ENCODE measurements around the gene SOAT1. TPM values are rescaled to one million over a fixed set of nuclear protein-coding genes. Genes with fewer than 3 reads are reported as not detected.

Gene SOAT1
- total RNA-seq, 2 donors from 2014 or later = 36.1 to 37.9 TPM

DNA sequence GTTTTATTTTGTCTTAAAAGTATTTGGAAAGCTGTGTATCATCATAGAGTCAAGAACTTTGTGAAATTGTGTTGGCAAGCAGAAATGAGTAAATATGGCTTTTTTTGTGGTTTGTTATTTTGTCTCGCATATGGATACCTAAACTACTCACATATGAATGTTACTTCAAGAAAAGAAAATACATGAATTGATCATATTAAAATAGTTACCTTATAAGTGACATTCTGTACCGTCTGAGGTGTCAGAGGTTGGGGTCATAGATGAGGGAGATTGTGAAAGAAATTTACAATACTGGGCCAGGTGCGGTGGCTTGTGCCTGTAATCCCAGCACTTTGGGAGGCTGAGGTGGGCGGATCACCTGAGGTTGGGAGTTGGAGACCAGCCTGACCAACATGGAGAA, 40.8 kb downstream of the SOAT1 start:
- intact Hi-C loops (cut with DNase I) = no loop called here
- Histone ChIP-seq H3K36me3 (no peaks in the 10 kb centered on the region), H3K9me3 (no peaks in the 10 kb centered on the region), H3K9ac (ENCODE audit: low read depth in 2 of 2, low read length in 2 of 2) (no peak overlapping the region), H3K27me3 (no peaks in the 10 kb centered on the region), H3K4me1 (no peaks in the 10 kb centered on the region), H3K4me3 (no peak overlapping the region), H3K27ac (no peak overlapping the region)
- TF ChIP-seq, protein P1, sequence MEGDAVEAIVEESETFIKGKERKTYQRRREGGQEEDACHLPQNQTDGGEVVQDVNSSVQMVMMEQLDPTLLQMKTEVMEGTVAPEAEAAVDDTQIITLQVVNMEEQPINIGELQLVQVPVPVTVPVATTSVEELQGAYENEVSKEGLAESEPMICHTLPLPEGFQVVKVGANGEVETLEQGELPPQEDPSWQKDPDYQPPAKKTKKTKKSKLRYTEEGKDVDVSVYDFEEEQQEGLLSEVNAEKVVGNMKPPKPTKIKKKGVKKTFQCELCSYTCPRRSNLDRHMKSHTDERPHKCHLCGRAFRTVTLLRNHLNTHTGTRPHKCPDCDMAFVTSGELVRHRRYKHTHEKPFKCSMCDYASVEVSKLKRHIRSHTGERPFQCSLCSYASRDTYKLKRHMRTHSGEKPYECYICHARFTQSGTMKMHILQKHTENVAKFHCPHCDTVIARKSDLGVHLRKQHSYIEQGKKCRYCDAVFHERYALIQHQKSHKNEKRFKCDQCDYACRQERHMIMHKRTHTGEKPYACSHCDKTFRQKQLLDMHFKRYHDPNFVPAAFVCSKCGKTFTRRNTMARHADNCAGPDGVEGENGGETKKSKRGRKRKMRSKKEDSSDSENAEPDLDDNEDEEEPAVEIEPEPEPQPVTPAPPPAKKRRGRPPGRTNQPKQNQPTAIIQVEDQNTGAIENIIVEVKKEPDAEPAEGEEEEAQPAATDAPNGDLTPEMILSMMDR (IDR thresholded peaks at IDR 0.05) = no peak
- DNase-seq = no peak

DNA sequence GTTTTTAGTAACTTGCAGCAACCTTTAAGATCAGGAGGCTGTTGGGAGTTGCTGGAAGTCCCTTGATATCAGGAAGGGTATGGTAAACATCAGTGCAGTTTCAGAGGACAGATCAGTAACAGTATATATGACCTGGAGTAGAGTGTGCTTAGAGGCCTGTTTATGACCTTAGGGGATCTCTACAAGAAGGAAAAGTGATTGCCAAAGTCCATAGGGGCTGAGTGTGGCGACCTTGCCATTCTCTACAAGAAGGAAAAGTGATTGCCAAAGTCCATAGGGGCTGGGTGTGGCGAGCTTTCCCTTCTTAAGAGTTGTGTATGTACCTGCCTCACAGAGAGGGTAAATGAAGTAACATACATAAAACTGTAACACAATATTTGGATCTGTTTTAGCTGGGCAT, 43.7 kb downstream of the SOAT1 start:
- H3K27ac ChIP-seq = no peak overlapping the region
- intact Hi-C loops (cut with DNase I) = no loop called here
- TF ChIP-seq, protein P1 (IDR thresholded peaks at IDR 0.05) = no peak
- DNase-seq = peak; percentile 20
- no peak overlapping the region for H3K9ac ChIP-seq (ENCODE audit: low read depth in 2 of 2, low read length in 2 of 2)
- H3K9me3 ChIP-seq = no peaks in the 10 kb centered on the region
- no peaks in the 10 kb centered on the region for H3K36me3 ChIP-seq
- no peaks in the 10 kb centered on the region for H3K4me1 ChIP-seq
- no peaks in the 10 kb centered on the region for H3K27me3 ChIP-seq
- H3K4me3 ChIP-seq = no peak overlapping the region

DNA sequence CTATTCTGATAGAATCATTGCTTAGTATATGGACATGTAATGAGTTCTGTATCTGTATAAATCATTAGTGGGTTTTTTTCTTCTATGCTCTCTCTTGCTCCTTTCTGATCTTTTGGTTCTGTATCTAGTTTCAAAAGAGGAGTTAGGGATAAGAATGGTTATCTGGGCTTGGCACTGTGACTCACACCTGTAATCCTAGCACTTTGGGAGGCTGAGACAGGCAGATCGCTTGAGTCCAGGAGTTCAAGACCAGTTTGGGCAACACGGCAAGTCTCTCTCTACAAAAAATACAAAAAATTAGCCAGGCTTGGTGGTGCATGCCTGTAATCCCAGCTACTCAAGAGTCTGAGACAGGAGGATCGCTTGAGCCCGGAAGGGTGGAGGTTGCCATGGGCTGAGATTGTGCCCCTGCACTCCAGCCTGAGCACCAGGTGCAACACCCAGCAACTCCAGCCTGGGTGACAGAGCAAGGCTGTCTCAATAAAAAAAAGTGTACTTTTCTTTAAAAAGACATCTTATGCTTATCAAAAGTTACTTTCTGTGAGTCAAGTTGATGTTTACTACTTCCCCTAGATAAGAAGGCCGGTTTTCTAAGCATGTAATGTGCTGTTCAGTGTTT, 44.5 kb downstream of the SOAT1 start:
- Histone ChIP-seq H3K4me3 (no peak overlapping the region), H3K27ac (no peak overlapping the region), H3K27me3 (no peaks in the 10 kb centered on the region), H3K4me1 (no peaks in the 10 kb centered on the region), H3K9ac (ENCODE audit: low read depth in 2 of 2, low read length in 2 of 2) (no peak overlapping the region), H3K9me3 (no peaks in the 10 kb centered on the region), H3K36me3 (no peaks in the 10 kb centered on the region)
- DNase-seq = no peak
- intact Hi-C loops (cut with DNase I) = no loop called here
- TF ChIP-seq, protein P1 (IDR thresholded peaks at IDR 0.05) = no peak

DNA sequence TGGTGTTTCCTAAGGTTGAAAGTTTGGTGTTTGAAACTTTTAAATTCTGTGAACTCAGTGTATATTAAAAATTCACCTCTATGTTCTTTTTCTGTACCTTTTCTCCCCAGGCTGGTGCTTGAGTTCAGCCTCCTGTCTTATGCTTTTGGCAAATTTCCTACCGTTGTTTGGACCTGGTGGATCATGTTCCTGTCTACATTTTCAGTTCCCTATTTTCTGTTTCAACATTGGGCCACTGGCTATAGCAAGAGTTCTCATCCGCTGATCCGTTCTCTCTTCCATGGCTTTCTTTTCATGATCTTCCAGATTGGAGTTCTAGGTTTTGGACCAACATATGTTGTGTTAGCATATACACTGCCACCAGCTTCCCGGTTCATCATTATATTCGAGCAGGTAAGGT, 47.3 kb downstream of the SOAT1 start:
- no peaks in the 10 kb centered on the region for H3K36me3 ChIP-seq
- no peak for DNase-seq
- TF ChIP-seq, protein P1 (IDR thresholded peaks at IDR 0.05) = no peak

DNA sequence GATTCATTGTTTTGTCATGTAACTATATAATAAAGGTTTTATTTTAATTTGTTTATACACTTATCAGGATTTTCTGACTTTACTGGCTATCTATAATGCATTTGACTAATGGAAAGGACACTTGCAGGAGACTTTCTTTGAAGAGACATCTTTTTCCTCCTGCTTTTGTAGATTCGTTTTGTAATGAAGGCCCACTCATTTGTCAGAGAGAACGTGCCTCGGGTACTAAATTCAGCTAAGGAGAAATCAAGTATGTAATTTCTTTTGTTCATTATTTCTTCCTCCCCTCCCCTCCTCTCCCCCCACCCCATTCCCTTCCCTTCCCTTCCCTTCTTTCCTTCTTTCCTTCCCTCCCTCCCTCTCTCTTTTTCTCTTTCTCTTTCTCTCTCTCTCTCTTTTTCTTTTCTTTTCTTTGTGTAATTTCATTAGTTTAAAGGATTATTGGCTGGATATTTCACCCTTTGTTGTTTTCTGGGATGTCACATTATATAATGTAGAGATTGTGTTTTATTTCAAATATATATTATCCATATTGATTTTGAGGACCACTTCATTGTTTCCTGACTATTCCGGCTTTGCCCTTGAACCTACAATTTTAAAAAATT, 48.4 kb downstream of the SOAT1 start:
- no peaks in the 10 kb centered on the region for H3K36me3 ChIP-seq
- TF ChIP-seq, protein P1 (IDR thresholded peaks at IDR 0.05) = no peak
- no peak overlapping the region for H3K4me3 ChIP-seq
- H3K9me3 ChIP-seq = no peaks in the 10 kb centered on the region
- H3K9ac ChIP-seq (ENCODE audit: low read depth in 2 of 2, low read length in 2 of 2) = no peak overlapping the region
- intact Hi-C loops (cut with DNase I) = no loop called here
- H3K27ac ChIP-seq = no peak overlapping the region
- H3K27me3 ChIP-seq = no peaks in the 10 kb centered on the region
- DNase-seq = no peak
- no peaks in the 10 kb centered on the region for H3K4me1 ChIP-seq

More for the DNA sequence above, 47.3 kb downstream of the SOAT1 start:
- Histone ChIP-seq H3K27me3 (no peaks in the 10 kb centered on the region), H3K27ac (no peak overlapping the region), H3K9me3 (no peaks in the 10 kb centered on the region), H3K4me1 (no peaks in the 10 kb centered on the region), H3K9ac (ENCODE audit: low read depth in 2 of 2, low read length in 2 of 2) (no peak overlapping the region), H3K4me3 (no peak overlapping the region)
- intact Hi-C loops (cut with DNase I) = no loop called here

Data from colonic mucosa (tissue), 4 donors.